Fibroblast of lung (primary cell): Measurements from ENCODE around the gene TMEM138.

Source experiments
- CTCF ChIP-seq, 2 donors: IDR thresholded peaks in 1 of 2; conservative IDR thresholded peaks in 1 of 2; 1 replicate in 1 of 2; 2 replicates in 1 of 2; pipeline ENCODE4 v1.5.1; 2011 to 2012; ENCODE audit warnings: low read length in 2 of 2, control low read depth in 1 of 2, inconsistent platforms in 1 of 2, low read depth in 1 of 2, mild to moderate bottlenecking in 1 of 2
- EZH2 ChIP-seq: IDR thresholded peaks from 2 replicates; pipeline ENCODE4 v1.5.1; 2012; ENCODE audit warnings: low read length, control low read depth, mild to moderate bottlenecking; ENCODE audit errors: missing control alignments

GRCh38 chr11:61380884-61381283 is 18.7 kb downstream of the TMEM138 start:
- TF ChIP-seq CTCF (conservative IDR thresholded peaks at IDR 0.05 in 1 of 2, IDR thresholded peaks at IDR 0.05 in 1 of 2; ENCODE audit: low read depth in 1 of 2, low read length in 2 of 2): no peak
- no peak for TF ChIP-seq EZH2
